Central memory CD8-positive, alpha-beta T cell (primary cell): ENCODE measurements around the gene NPHS2.

Source experiments
- ATAC-seq: fragments of 150-1000 bp; cut with Tn5 transposase; replicated peaks from 2 replicates; pipeline ENCODE4 v1.10.0; 2022; ENCODE audit warnings: mild to moderate bottlenecking, moderate FRiP score, moderate number of reproducible peaks; ENCODE audit not compliant: poor library complexity, severe bottlenecking; ENCODE audit errors: extremely low read depth
- DNase-seq, 2 donors: peaks; one replicate each; pipeline ENCODE4 v3.0.0; 2021; ENCODE audit warnings: low spot score in 2 of 2
- H3K27ac Mint-ChIP-seq: one replicate; pipeline ENCODE4 v1.8.0; 2022; ENCODE audit warnings: low read depth, mild to moderate bottlenecking, moderate library complexity, mixed read lengths
- H3K27me3 Mint-ChIP-seq: one replicate; pipeline ENCODE4 v1.8.0; 2022; ENCODE audit warnings: mixed read lengths
- H3K36me3 Mint-ChIP-seq: one replicate; pipeline ENCODE4 v1.8.0; 2022; ENCODE audit warnings: mild to moderate bottlenecking, moderate library complexity, mixed read lengths; ENCODE audit not compliant: insufficient read depth
- H3K4me1 Mint-ChIP-seq: one replicate; pipeline ENCODE4 v1.8.0; 2022; ENCODE audit warnings: mixed read lengths
- H3K4me3 Mint-ChIP-seq: one replicate; pipeline ENCODE4 v1.8.0; 2022; ENCODE audit warnings: mild to moderate bottlenecking, moderate library complexity, mixed read lengths
- H3K9me3 Mint-ChIP-seq: one replicate; pipeline ENCODE4 v1.8.0; 2022; ENCODE audit warnings: mixed read lengths

NPHS2 gene

GRCh38 chr1:179575497-179576314, at the start of gene NPHS2:
NPHS2 (minus strand) TSS chr1:179575948; CDS start chr1:179575864, 84 bp downstream.
- Mint-ChIP-seq H3K27ac (no peak within 1 kb of the TSS), H3K27me3 (peaks cover 71% of the 10 kb centered on the region), H3K36me3 (no peaks in the 10 kb centered on the region), H3K9me3 (no peaks in the 10 kb centered on the region), H3K4me3 (no peak within 1 kb of the TSS), H3K4me1 (no peaks in the 10 kb centered on the region)
- no peak for ATAC-seq
- no peak for DNase-seq

- H3K4me3 Mint-ChIP-seq = no peak overlapping the region
- H3K27me3 Mint-ChIP-seq = peaks cover 36% of the 10 kb centered on the region
- no peaks in the 10 kb centered on the region for H3K9me3 Mint-ChIP-seq
- H3K27ac Mint-ChIP-seq = no peak overlapping the region
- no peaks in the 10 kb centered on the region for H3K36me3 Mint-ChIP-seq
- no peaks in the 10 kb centered on the region for H3K4me1 Mint-ChIP-seq
- ATAC-seq = no peak
- DNase-seq = no peak
Measured at GRCh38 chr1:179612361-179612760, 36.6 kb upstream of the NPHS2 start.

GRCh38 chr1:179601093-179601492, 25.3 kb upstream of the NPHS2 start:
- peaks cover 66% of the 10 kb centered on the region for H3K27me3 Mint-ChIP-seq
- H3K9me3 Mint-ChIP-seq = no peaks in the 10 kb centered on the region
- no peak overlapping the region for H3K27ac Mint-ChIP-seq
- H3K4me3 Mint-ChIP-seq = no peak overlapping the region
- no peaks in the 10 kb centered on the region for H3K36me3 Mint-ChIP-seq
- DNase-seq = no peak
- no peak for ATAC-seq
- no peaks in the 10 kb centered on the region for H3K4me1 Mint-ChIP-seq

GRCh38 chr1:179599623-179600249, 24.0 kb upstream of the NPHS2 start:
- H3K4me3 Mint-ChIP-seq = no peak overlapping the region

GRCh38 chr1:179598631-179599030, 22.9 kb upstream of the NPHS2 start:
- no peaks in the 10 kb centered on the region for H3K4me1 Mint-ChIP-seq
- DNase-seq = no peak
- H3K27ac Mint-ChIP-seq = no peak overlapping the region
- no peaks in the 10 kb centered on the region for H3K9me3 Mint-ChIP-seq
- no peak overlapping the region for H3K4me3 Mint-ChIP-seq
- no peaks in the 10 kb centered on the region for H3K36me3 Mint-ChIP-seq
- H3K27me3 Mint-ChIP-seq = peaks cover 43% of the 10 kb centered on the region
- ATAC-seq = no peak

More at GRCh38 chr1:179599623-179600249, 24.0 kb upstream of the NPHS2 start:
- Mint-ChIP-seq H3K36me3 (no peaks in the 10 kb centered on the region), H3K4me1 (no peaks in the 10 kb centered on the region), H3K27ac (no peak overlapping the region), H3K27me3 (peaks cover 53% of the 10 kb centered on the region), H3K9me3 (no peaks in the 10 kb centered on the region)
- ATAC-seq = no peak
- no peak for DNase-seq

GRCh38 chr1:179591592-179592580, 16.1 kb upstream of the NPHS2 start, which contains the start of gene TDRD5:
TDRD5 (plus strand) TSS chr1:179591832; CDS start chr1:179592616, 784 bp downstream.
- Mint-ChIP-seq H3K4me1 (no peaks in the 10 kb centered on the region), H3K27ac (no peak within 1 kb of the TSS), H3K4me3 (no peak within 1 kb of the TSS), H3K36me3 (no peaks in the 10 kb centered on the region), H3K9me3 (no peaks in the 10 kb centered on the region), H3K27me3 (peaks cover 25% of the 10 kb centered on the region)
- DNase-seq (no peak), ATAC-seq (no peak)

GRCh38 chr1:179591253-179591591, 15.5 kb upstream of the NPHS2 start:
- Mint-ChIP-seq H3K27ac (no peak overlapping the region), H3K4me3 (no peak overlapping the region)

GRCh38 chr1:179590671-179591070, 14.9 kb upstream of the NPHS2 start:
- DNase-seq = no peak
- no peak overlapping the region for H3K4me3 Mint-ChIP-seq
- H3K4me1 Mint-ChIP-seq = no peaks in the 10 kb centered on the region
- no peak for ATAC-seq
- H3K9me3 Mint-ChIP-seq = no peaks in the 10 kb centered on the region
- H3K36me3 Mint-ChIP-seq = no peaks in the 10 kb centered on the region
- peaks cover 25% of the 10 kb centered on the region for H3K27me3 Mint-ChIP-seq
- no peak overlapping the region for H3K27ac Mint-ChIP-seq

More at GRCh38 chr1:179591253-179591591, 15.5 kb upstream of the NPHS2 start:
- ATAC-seq (no peak), DNase-seq (no peak)
- Mint-ChIP-seq H3K4me1 (no peaks in the 10 kb centered on the region), H3K27me3 (peaks cover 22% of the 10 kb centered on the region), H3K36me3 (no peaks in the 10 kb centered on the region), H3K9me3 (no peaks in the 10 kb centered on the region)

GRCh38 chr1:179589509-179589908, 13.8 kb upstream of the NPHS2 start:
- Mint-ChIP-seq H3K36me3 (no peaks in the 10 kb centered on the region), H3K9me3 (no peaks in the 10 kb centered on the region), H3K27ac (no peak overlapping the region), H3K4me3 (no peak overlapping the region), H3K27me3 (peaks cover 37% of the 10 kb centered on the region), H3K4me1 (no peaks in the 10 kb centered on the region)
- ATAC-seq (no peak), DNase-seq (no peak)

- Mint-ChIP-seq H3K36me3 (no peaks in the 10 kb centered on the region), H3K27ac (no peak overlapping the region), H3K27me3 (peaks cover 47% of the 10 kb centered on the region), H3K4me3 (no peak overlapping the region), H3K4me1 (no peaks in the 10 kb centered on the region), H3K9me3 (no peaks in the 10 kb centered on the region)
- no peak for ATAC-seq
- no peak for DNase-seq
Measured at GRCh38 chr1:179588425-179589024, 12.8 kb upstream of the NPHS2 start.

- DNase-seq (no peak), ATAC-seq (no peak)
- Mint-ChIP-seq H3K27ac (no peak overlapping the region), H3K27me3 (peaks cover 54% of the 10 kb centered on the region), H3K9me3 (no peaks in the 10 kb centered on the region), H3K4me1 (no peaks in the 10 kb centered on the region), H3K36me3 (no peaks in the 10 kb centered on the region), H3K4me3 (no peak overlapping the region)
Measured at GRCh38 chr1:179587336-179587735, 11.6 kb upstream of the NPHS2 start.
